Hematopoietic multipotent progenitor cell treated with erythropoietin and hydrocortisone succinate and interleukin-3 and kit ligand, for 17 days (in vitro differentiated cells): ENCODE measurements around the gene ELL.
"Not testable (repeated sequence)": the region's sequence is repeated elsewhere in the genome, so short reads cannot be mapped to it uniquely, and the experiment has no call there.

Experiments
- DNase-seq: peaks from one replicate; pipeline ENCODE4 v3.0.0-alpha.2; 2015; ENCODE audit warnings: low spot score

The ELL gene

DNA sequence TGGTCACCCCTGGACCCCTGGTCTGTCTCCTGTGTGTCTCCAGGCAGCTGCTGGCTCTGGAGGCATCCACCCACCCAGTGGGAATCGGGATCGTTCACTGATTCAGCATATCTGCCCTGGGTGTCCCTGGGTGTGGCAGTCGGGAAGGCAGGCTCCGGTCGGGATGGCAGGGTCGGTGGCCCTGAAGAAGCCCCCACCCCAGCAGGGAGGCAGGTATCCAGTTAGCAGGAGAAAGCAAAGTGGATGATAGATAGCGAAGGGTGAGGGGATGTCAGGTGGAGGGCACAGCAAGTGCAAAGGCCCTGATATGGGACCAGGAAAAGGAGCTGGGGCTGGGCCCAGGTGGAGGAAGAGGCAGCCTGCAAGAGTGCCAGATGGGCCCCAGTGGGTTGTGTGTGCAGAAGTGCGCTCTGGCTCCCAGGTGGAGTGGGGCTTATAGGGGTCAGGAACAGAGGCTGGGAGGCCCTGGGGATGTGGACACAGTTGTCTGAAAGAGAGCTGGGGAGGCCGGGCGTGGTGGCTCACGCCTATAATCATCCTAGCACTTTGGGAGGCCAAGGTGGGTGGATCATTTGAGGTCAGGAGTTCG lies 100.4 kb downstream of the ELL start:
- no peak for DNase-seq

DNA sequence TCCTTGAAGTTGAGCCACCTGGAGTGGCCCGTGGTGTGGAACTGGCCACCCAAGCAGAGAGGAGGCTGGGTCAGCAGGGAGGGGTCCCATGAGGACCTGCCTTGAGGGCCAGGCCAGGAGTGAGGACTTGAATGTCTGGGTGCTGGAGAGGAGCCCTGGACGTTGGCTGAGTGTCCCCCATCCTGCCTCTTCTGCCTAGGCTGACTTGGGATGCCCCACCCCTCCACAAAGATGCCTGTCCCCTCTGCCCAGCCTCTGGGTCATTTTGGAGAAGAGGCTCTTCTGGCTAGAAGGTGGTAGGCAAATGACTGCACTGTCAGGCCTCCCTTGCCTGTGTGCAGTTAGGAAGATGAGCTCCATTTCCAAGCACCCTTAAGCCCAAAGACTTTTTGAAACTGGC lies 100.9 kb downstream of the ELL start:
- no peak for DNase-seq

GRCh38 chr19:18419699-18420460 lies 102.0 kb downstream of the ELL start:
- no peak for DNase-seq

DNA sequence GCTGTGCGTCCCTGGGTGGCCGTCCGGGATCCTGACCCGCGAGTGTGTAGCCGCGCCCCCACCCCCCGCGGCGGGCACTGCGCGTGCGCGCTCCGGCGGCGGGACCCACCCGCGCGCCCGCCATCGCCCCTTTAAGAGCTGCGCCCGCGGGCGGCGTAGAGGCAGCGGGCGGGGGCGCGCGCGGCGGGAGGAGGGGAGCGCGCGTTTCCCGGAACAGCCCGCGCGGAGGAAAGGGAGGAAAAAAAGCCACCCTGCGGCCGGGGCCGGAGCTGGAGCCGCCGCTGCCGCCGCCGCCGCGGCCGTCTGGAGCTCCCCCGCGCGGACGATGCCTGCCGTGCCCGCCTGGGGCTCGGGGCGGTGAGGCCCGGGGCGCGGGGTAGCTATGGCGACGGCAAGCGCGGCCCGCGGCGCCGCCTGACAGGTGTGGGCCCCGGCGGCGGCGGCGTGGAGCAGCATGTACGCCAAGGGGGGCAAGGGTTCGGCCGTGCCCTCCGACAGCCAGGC lies 102.6 kb downstream of the ELL start, which contains the start of gene SSBP4:
TSS of gene SSBP4 (plus strand) at position 204 of the 504 bp plus-strand sequence. CDS start at position 455, 251 bp downstream.
- DNase-seq = peak; percentile 65

DNA sequence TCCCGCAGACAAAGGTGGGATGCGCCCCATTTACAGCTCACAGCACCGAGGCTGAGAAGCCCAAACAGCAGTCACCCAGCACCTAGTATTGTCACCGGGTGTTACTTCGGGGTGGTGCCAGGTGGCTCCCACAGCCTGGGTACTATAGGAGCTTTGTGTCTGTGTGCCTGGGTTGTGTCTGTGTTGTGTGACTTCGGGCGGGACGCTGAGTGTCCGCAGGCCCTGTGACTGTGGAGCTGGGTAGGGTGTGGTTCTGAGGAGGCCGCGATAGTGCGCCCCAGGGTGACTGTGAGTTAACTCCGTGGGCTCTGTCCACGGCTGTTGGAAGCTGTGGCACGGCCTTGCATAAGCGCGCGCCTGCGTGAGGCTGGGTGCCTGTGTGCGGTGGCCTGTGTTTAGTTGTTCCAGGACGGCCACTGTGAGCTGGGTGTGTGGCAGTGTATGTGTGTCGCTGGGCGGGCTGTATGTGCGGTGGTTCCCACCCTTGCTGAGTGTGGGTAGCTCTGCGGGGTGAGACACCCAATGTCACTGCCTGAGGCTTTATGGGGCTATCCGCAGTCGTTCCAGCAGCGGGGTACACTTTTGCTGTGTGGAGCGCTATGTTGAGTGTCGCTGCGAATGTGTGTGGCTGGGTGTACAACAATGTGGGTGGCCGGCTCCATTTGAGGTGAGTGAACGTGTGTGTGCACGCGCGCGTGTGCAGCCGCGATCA lies 103.2 kb downstream of the ELL start:
- DNase-seq = peak; percentile 58

GRCh38 chr19:18418029-18418482 lies 103.8 kb downstream of the ELL start:
- DNase-seq = no peak

- peak; percentile 34 for DNase-seq
Observed at GRCh38 chr19:18417250-18418028, 104.4 kb downstream of the ELL start.

DNA sequence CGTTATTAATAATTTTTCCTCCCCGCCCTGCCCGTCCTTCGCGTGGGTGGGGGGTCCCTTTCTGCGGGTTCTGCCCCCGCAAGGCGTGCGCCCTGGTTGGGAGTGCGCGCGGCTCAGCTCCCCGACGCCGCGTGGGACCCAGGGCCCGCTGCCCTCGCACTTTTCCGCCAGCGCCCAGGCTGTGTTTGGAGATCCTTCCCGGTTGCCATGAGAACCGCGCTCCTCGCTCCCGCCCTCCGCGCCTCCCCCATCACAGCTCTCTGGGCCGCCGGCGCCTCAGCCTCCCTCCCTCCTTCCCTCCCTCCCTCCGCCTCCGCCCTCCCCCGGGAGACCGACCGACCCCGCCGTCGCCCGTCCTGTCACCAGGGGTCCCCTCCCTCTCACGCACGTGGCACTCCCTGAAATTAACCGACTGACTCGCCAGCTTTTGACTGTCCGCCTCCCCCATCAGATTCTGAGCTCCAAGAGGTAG lies 105.1 kb downstream of the ELL start:
- DNase-seq = peak; percentile 32

DNA sequence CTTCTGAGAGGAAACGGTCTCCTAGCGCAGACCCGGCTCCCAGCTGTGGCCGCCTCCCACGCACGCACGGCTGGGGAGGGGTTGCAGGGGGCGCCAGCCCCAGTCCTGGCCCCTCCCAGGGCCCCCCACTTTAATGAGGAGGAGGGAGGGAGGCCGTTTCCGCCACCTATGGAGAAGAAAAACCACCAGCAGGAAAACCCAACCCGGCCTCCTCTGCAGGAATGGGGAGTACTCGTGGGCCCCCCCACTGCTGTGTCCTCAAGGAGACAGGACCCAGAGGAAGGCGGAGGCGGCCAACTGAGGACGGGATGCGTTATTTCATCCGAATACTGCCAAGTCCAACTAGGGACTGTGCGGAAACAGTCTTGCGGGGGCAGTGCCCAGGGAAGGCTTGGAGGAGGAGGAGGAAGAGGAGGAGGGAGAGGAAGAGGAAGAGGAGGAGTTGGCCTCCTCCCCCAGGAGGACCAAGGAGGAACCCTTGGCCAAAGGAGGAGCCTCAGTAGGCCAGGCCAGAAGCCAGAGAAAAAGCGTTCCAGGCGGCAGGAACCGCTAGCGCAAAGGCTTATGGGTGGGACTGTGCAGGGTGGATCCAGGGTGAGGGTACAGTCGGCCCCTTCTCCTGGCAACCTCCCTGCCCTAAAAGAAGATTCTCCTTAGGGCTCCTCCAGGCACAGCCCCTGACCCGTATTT lies 106.5 kb downstream of the ELL start:
- DNase-seq = no peak

DNA sequence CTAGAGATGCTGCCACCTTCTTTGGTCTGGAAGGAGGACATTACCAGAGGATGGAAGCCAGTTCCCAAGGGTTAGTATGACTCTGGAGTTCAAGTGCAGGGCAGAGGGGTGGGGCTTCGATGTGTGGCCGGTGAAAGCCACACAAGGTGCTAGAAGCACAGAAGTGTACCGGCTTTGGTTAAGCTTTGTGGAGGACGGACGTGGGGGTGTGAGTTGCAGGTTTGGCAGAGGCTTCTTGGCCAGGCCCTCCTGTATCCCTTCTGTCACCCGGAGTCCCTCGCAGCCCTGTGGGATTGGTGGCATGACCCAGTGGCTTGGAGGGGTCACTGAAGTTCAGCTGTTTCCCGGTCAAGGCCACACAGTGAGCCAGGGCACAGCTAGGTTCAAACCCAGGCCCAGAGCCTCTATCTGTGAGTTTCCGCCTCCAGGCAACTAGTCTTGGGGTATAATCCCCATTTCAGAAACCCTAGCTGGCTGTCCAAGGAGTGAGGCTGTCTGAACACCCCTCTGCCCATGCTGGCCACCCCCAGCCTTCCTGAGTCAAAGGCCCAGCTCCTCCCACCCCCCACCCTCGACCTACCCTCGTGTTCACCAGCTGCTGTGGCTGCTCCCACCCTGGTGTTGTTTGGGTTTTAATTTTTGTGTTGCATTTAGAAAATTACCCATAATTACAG lies 107.2 kb downstream of the ELL start:
- no peak for DNase-seq

DNA sequence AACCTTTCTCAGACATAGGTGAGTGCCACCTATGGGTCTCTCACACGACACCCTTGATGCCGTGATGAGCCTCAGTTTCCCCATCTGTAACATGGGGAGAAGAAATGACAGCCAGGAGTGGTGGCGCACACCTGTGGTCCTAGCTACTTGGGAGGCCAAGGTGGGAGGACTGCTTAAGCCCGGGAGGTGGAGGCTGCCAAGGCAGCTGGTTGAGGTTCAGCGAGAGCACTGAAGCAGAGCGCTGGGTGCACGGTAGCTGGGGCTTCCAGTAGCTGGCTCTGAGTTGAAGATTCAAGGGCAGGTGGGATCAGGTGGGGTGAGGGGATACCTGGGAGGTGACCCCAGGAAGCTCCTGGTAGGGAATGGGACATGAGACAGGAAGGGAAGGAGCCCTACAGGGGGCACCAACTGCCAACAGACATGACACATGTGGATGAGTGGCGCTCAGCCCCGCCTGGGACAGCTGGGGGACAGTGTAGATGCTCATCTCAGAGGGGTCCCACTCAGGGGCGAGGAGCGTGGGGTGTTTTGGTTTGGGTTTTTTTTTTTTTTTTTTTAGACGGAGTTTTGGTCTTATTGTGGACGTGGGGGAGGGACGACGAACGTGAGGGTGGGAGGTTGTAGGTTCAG lies 109.1 kb downstream of the ELL start:
- DNase-seq = no peak

DNA sequence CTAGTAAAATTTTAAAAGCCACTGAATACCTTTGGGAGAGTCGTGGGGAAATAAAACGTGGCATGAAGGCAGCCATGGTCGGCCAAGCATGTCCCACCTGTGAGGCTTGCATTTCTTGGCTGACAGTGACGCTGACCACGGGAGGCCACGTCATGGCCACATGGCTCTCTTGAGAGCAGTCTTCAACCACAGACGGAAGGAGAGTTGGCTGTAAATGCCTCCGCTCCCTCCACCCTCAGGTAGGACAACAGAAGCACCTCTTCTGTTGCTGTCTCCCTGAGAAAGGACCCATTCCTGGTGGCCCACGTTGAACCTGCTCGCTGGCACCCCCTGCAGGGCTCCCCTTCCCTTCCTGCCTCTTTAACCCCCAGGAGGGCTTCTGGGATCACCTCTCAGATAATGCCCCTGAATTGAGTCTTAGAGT lies 113.8 kb downstream of the ELL start:
- peak; percentile 78 for DNase-seq

- DNase-seq = no peak
Observed at GRCh38 chr19:18406749-18407148, 115.1 kb downstream of the ELL start.

DNA sequence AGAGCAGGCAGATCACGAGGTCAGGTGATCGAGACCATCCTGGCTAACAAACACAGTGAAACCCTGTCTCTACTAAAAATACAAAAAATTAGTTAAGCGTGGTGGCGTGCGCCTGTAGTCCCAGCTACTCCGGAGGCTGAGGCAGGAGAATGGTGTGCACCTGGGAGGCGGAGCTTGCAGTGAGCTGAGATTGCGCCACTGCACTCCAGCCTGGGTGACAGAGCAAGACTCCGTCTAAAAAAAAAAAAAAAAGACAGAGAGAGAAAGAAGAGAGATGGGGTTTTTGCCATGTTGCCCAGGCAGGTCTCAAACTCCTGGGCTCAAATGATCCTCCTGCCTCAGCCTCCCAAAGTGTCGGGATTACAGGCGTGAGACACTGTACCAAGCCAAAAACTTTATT lies 116.1 kb downstream of the ELL start:
- DNase-seq = not testable (repeated sequence)

- not testable (repeated sequence) for DNase-seq
Observed at GRCh38 chr19:18402455-18403248, 119.2 kb downstream of the ELL start.

- DNase-seq = peak; percentile 78
Observed at GRCh38 chr19:18401580-18402112, 120.2 kb downstream of the ELL start.

GRCh38 chr19:18399008-18399407 lies 122.9 kb downstream of the ELL start:
- peak; percentile 93 for DNase-seq

DNA sequence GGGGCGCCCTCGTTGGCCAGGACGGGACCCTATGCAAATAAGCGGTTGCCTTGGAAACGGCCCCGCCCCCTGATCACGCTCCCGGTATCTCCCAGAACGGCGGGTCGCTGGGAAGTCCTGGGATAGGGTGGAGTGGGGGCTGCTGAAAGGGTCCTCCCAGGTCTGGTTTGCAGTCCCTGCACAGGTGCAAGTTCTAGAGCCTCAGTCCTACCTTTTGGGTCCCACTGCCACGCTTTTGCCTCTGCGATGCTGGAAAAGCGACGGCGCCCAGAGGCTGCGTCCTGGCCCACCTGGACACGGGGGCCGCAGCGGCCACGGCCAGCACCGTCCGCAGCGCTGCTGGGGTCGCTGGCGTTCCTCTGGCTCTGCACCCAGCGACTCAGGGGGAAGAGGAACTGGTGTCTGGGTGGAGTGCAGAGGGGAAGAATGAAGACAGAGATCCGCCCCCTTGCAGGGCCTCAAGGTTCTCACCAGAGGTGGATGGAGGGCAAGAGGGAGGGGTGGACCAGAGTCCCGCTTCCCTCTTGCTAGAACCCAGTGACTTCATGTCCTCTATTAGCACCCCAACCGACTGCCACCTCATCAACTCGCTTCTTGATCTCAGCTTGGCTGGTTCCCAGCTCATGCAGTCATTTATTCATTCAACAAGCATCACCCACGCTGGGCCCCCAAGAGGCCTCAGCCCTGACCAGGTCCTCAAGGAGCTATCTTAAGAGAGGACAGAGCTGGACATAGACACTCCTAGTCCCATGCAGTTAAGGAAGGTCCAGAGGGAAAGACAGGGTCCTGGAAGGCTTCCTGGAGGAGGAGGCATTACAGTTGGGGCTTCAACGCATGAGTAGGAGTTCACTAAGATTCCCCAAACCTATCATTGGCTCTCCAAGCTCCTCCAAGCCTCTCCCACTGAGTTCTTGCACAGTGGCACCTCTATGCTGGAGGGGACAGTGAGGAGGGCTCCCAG lies 124.3 kb downstream of the ELL start, which contains the start of gene LRRC25:
TSS of gene LRRC25 (minus strand) at position 381 of the 961 bp plus-strand sequence. CDS start 659 bp downstream, outside the sequence.
- peak; percentile 38 for DNase-seq
